K562 (cell line): ENCODE data around the gene ZFYVE28. TPM values are rescaled to one million over a fixed set of nuclear protein-coding genes. Genes with fewer than 3 reads are reported as not detected.

ENCODE experiments used
- C11orf30 ChIP-seq: fragments of 450-650 bp; IDR thresholded peaks from 2 replicates; pipeline ENCODE4 v1.6.1; 2016; ENCODE audit warnings: low read depth, mild to moderate bottlenecking
- CC2D1A ChIP-seq: fragments of 450-650 bp; IDR thresholded peaks from 2 replicates; pipeline ENCODE4 v1.6.1; 2017; ENCODE audit warnings: mild to moderate bottlenecking
- ELF2 ChIP-seq: fragments of 250-450 bp; sonication (Bioruptor Pico); IDR thresholded peaks from 2 replicates; pipeline ENCODE4 v1.5.0; 2021; ENCODE audit warnings: mild to moderate bottlenecking
- ELK3 ChIP-seq: fragments of 450-650 bp; formaldehyde crosslinking; IDR thresholded peaks from 2 replicates; pipeline ENCODE4 v1.4.0; 2020; ENCODE audit warnings: mild to moderate bottlenecking
- ESRRB ChIP-seq: fragments of 250-450 bp; sonication (Bioruptor Pico); IDR thresholded peaks from 2 replicates; pipeline ENCODE4 v1.5.0; 2020; ENCODE audit warnings: mild to moderate bottlenecking, moderate library complexity, borderline replicate concordance
- FOXO4 ChIP-seq: fragments of 450-650 bp; formaldehyde crosslinking; IDR thresholded peaks from 2 replicates; pipeline ENCODE4 v1.4.0; 2020; ENCODE audit warnings: mild to moderate bottlenecking, moderate library complexity
- HMG20A ChIP-seq: fragments of 450-650 bp; formaldehyde crosslinking; conservative IDR thresholded peaks from 2 replicates; pipeline ENCODE4 v1.4.0; 2020; ENCODE audit warnings: mild to moderate bottlenecking, mixed read lengths
- MYC ChIP-seq, 2 experiments: fragments of 250-450 bp in 1 of 2; sonication (Bioruptor Pico) in 1 of 2; IDR thresholded peaks; 2 replicates each; pipeline versions ENCODE4 v1.5.1 to v1.6.1; 2012 to 2021; ENCODE audit warnings: low read depth in 2 of 2, borderline replicate concordance in 1 of 2, improper control_type of control experiment in 1 of 2, low read length in 1 of 2, mild to moderate bottlenecking in 1 of 2, moderate library complexity in 1 of 2
- RAD51 ChIP-seq: fragments of 450-650 bp; IDR thresholded peaks from 2 replicates; pipeline ENCODE4 v1.7.1; 2016; ENCODE audit warnings: low read depth, mild to moderate bottlenecking, borderline replicate concordance
- TCFL5 ChIP-seq: fragments of 250-450 bp; sonication (Bioruptor Pico); conservative IDR thresholded peaks from 2 replicates; pipeline ENCODE4 v1.6.1; 2021; ENCODE audit warnings: mild to moderate bottlenecking, moderate library complexity, matching md5 sums
- TRIM24 ChIP-seq, 2 experiments: fragments of 450-650 bp; IDR thresholded peaks; 2 replicates each; pipeline ENCODE4 v1.6.1; 2016
- ZFP1 ChIP-seq: fragments of 450-650 bp; formaldehyde crosslinking; IDR thresholded peaks from 2 replicates; pipeline ENCODE4 v1.4.0; 2020; ENCODE audit warnings: mild to moderate bottlenecking, mixed read lengths
- ZNF24 ChIP-seq: fragments of 450-650 bp; IDR thresholded peaks from 2 replicates; pipeline ENCODE4 v1.6.1; 2016
- ZNF668 ChIP-seq: fragments of 250-450 bp; sonication (Bioruptor Pico); IDR thresholded peaks from 2 replicates; pipeline ENCODE4 v1.8.0; 2022; ENCODE audit warnings: mild to moderate bottlenecking, inconsistent platforms
- polyA plus RNA-seq, 8 experiments: library from polyadenylated mRNA; depleted of rRNA in 4 of 8; stranded (reverse) in 5 of 8; unstranded in 3 of 8; fragments of >200 nt; fragmentation: Nextera tagmentation in 2 of 8; fragmentation: Illumina TruSeq in 1 of 8; extraction: Ambion mirVana in 2 of 8; extraction: Trizol in 1 of 8; gene quantifications; 2 replicates each; pipeline versions ENCODE4 v1.2.1 to v1.2.3, GENCODE V29; 2011 to 2014; ENCODE audit warnings: inconsistent platforms in 1 of 8, missing spikeins in 1 of 8
- total RNA-seq, 7 experiments: library from RNA; depleted of rRNA in 6 of 7; stranded (reverse); fragments of >200 nt in 6 of 7; fragmentation: Illumina TruSeq in 2 of 7; extraction: Trizol in 2 of 7; gene quantifications; 2 replicates each; pipeline versions ENCODE4 v1.2.1 to v1.2.3, GENCODE V29; 2011 to 2021; ENCODE audit warnings: low replicate concordance in 1 of 7
- TF ChIP-seq, protein P1 (sequence below), 2 experiments: fragments of 150-350 bp in 1 of 2; IDR thresholded peaks; 2 replicates each; pipeline ENCODE4 v1.6.1; 2012 to 2016; ENCODE audit warnings: low read depth in 2 of 2, low read length in 2 of 2, mild to moderate bottlenecking in 1 of 2, moderate library complexity in 1 of 2
- TF ChIP-seq, protein P2 (sequence below): fragments of 250-450 bp; sonication (Bioruptor Pico); IDR thresholded peaks from 2 replicates; pipeline ENCODE4 v1.8.0; 2021; ENCODE audit warnings: mild to moderate bottlenecking, moderate library complexity
- TF ChIP-seq, protein P3 (sequence below), 2 experiments: IDR thresholded peaks; 2 replicates each; pipeline ENCODE4 v1.6.1; 2011; ENCODE audit warnings: borderline replicate concordance in 1 of 2, control low read depth in 1 of 2, low read depth in 1 of 2, low read length in 1 of 2, mild to moderate bottlenecking in 1 of 2, mixed read lengths in 1 of 2, moderate library complexity in 1 of 2; ENCODE audit not compliant: insufficient read depth in 1 of 2, insufficient read length in 1 of 2, poor library complexity in 1 of 2, severe bottlenecking in 1 of 2; ENCODE audit errors: extremely low read depth in 1 of 2

Gene ZFYVE28
- total and polyA plus RNA-seq, 9 of the 15 experiments (the other 6 are each of a cell fraction or from before 2014, with no cell fraction given) = 1.3 to 24.8 (median 8.9) TPM

DNA sequence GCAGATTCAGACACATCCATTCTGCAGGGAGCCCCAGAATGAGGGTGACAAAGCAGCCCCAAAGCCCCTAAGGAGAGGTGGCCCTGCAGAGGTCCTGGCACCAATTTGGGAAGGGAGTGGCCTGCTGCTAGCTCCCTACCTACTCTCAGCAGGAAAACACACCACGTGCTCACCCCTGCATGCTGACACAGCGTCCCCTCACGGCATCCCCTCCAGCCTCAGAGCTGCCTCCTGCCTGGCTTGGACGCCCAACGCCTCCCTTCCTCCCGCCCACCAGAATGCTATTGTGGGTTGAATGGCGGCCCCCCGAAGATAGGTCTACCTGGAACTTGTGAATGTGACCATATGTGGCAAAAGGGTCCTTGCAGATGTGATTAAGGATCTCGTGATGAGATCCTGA lies 28.8 kb downstream of the ZFYVE28 start (continued):
- TF ChIP-seq ELF2 = no peak
- TF ChIP-seq TRIM24 (IDR thresholded peaks at IDR 0.05) = no peak
- TF ChIP-seq, protein P1, sequence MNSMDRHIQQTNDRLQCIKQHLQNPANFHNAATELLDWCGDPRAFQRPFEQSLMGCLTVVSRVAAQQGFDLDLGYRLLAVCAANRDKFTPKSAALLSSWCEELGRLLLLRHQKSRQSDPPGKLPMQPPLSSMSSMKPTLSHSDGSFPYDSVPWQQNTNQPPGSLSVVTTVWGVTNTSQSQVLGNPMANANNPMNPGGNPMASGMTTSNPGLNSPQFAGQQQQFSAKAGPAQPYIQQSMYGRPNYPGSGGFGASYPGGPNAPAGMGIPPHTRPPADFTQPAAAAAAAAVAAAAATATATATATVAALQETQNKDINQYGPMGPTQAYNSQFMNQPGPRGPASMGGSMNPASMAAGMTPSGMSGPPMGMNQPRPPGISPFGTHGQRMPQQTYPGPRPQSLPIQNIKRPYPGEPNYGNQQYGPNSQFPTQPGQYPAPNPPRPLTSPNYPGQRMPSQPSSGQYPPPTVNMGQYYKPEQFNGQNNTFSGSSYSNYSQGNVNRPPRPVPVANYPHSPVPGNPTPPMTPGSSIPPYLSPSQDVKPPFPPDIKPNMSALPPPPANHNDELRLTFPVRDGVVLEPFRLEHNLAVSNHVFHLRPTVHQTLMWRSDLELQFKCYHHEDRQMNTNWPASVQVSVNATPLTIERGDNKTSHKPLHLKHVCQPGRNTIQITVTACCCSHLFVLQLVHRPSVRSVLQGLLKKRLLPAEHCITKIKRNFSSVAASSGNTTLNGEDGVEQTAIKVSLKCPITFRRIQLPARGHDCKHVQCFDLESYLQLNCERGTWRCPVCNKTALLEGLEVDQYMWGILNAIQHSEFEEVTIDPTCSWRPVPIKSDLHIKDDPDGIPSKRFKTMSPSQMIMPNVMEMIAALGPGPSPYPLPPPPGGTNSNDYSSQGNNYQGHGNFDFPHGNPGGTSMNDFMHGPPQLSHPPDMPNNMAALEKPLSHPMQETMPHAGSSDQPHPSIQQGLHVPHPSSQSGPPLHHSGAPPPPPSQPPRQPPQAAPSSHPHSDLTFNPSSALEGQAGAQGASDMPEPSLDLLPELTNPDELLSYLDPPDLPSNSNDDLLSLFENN (IDR thresholded peaks at IDR 0.05; ENCODE audit: low read depth in 2 of 2, low read length in 2 of 2) = no peak
- TF ChIP-seq TCFL5 (CRISPR knock-in tag) = no peak
- TF ChIP-seq, protein P2, sequence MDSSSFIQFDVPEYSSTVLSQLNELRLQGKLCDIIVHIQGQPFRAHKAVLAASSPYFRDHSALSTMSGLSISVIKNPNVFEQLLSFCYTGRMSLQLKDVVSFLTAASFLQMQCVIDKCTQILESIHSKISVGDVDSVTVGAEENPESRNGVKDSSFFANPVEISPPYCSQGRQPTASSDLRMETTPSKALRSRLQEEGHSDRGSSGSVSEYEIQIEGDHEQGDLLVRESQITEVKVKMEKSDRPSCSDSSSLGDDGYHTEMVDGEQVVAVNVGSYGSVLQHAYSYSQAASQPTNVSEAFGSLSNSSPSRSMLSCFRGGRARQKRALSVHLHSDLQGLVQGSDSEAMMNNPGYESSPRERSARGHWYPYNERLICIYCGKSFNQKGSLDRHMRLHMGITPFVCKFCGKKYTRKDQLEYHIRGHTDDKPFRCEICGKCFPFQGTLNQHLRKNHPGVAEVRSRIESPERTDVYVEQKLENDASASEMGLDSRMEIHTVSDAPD (CRISPR knock-in tag) = no peak
- TF ChIP-seq CC2D1A = no peak
- peak; percentile 53; the same call in 1 of the 2 replicates for TF ChIP-seq MYC (IDR thresholded peaks at IDR 0.05; ENCODE audit: low read depth, low read length)
- TF ChIP-seq MYC (CRISPR knock-in tag; IDR thresholded peaks at IDR 0.05; ENCODE audit: borderline replicate concordance, low read depth) = peak; percentile 19; the same call in 1 of the 2 replicates
- TF ChIP-seq ZNF668 (CRISPR knock-in tag) = no peak
- TF ChIP-seq ESRRB (CRISPR knock-in tag) = no peak
- TF ChIP-seq C11orf30 = peak; percentile 57
- TF ChIP-seq FOXO4 (CRISPR knock-in tag) = no peak
- no peak for TF ChIP-seq HMG20A (CRISPR knock-in tag)
- TF ChIP-seq, protein P3, sequence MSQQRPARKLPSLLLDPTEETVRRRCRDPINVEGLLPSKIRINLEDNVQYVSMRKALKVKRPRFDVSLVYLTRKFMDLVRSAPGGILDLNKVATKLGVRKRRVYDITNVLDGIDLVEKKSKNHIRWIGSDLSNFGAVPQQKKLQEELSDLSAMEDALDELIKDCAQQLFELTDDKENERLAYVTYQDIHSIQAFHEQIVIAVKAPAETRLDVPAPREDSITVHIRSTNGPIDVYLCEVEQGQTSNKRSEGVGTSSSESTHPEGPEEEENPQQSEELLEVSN (IDR thresholded peaks at IDR 0.05; ENCODE audit: borderline replicate concordance in 1 of 2, extremely low read depth in 1 of 2, insufficient read depth in 1 of 2, insufficient read length in 1 of 2, low read depth in 1 of 2, low read length in 1 of 2, poor library complexity in 1 of 2, severe bottlenecking in 1 of 2) = peak in 1 of 2 experiments; percentile 42
- no peak for TF ChIP-seq ZFP1
- no peak for TF ChIP-seq ZNF24
- TF ChIP-seq ELK3 = no peak
- TF ChIP-seq RAD51 = no peak; the same call in 1 of the 2 replicates
